GM21723 (cell line): ENCODE measurements around the gene EDN3.
"Not testable (repeated sequence)": the region's sequence is repeated elsewhere in the genome, so short reads cannot be mapped to it uniquely, and the experiment has no call there.

Source experiments
- ATAC-seq: cut with Tn5 transposase; IDR thresholded peaks from one replicate; pipeline ENCODE4 v1.9.1; 2021; ENCODE audit warnings: mild to moderate bottlenecking, moderate library complexity; ENCODE audit not compliant: unreplicated experiment

EDN3 gene

DNA sequence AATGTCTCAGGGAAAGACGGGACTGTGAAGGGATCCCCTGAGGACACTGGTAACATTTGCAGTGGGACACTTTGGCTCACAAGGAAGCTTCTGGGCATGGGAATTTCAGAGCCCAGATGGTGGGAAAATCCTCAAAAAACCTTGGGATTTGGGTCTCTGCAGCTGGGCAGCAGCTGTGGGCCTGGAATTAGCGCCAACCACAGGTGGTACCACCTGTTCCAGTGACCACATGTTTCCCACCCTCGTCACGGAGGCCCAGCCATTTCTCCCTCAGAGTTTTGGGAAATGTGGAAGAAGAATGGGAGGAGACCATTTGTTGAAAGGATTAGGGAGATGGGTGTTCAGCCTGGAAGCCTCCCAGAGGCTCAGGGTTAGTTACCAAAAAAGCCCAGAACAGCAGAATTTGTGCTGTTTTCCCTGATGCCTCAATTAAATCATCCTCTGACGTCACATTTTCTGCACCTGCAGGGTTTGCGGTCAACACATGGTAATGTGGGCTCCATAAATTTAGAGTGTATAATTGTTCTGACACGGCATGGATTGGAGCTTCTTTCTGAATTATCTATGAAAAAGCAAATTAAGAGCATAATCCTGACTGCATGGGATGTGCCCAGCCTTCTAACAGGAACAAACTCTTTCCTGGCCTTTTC is 34.4 kb downstream of the EDN3 start:
- ATAC-seq = no peak

GRCh38 chr20:59335377-59335776 is 35.0 kb downstream of the EDN3 start:
- no peak for ATAC-seq

- no peak for ATAC-seq
These were observed 36.1 kb downstream of the EDN3 start for GRCh38 chr20:59336540-59336939.

DNA sequence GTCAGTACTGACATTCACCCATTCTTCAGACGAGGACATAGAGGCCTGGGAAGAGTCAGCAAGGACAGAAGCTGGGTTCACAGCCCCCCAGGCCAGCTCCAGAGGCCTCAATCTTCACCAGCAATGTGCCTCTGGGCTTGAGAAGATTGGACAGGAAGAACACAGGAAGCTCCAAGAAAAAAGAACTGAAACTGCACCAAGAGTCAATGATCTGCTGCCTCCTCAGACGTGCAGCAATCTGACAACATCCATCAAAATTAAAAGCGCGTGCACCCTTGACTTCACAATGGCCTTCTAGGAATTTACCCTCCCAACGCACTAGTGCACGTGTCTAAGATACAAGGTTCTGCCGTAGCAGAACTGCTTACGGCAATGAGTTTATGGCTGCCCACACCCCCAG is 38.0 kb downstream of the EDN3 start:
- ATAC-seq = not testable (repeated sequence)

DNA sequence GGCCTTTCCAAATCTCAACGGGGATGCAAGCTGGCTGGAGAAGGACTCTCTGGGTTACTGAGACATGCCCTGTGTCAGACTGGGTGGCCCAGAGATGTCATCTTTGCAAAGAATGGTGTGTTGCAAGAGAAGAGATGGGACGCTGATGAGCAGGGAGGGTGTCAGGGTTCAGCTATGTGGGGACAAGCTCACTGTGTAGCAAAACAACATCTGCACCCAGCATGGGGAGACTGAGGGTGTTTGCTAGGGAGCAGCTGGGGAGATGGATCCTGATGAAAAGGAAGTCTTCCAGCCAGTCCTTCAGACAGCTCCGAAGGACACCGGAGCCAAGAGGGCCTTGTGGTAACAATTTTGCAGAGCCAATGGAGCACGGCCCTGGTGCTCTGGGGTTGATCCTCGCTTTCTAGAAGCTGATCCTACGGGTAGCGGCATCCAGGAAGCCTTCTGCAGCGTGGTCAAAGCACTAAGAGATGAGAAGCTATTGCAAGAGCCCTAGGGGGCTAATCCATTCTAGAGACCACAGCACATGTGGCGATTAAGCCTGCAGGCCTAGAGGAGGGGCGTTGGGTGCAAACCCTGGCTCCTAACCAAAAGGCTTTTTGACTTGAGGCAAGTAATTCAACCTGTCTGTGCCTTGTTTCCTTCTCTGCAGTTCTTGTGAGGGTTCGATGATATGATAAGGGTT is 39.9 kb downstream of the EDN3 start:
- ATAC-seq = no peak

DNA sequence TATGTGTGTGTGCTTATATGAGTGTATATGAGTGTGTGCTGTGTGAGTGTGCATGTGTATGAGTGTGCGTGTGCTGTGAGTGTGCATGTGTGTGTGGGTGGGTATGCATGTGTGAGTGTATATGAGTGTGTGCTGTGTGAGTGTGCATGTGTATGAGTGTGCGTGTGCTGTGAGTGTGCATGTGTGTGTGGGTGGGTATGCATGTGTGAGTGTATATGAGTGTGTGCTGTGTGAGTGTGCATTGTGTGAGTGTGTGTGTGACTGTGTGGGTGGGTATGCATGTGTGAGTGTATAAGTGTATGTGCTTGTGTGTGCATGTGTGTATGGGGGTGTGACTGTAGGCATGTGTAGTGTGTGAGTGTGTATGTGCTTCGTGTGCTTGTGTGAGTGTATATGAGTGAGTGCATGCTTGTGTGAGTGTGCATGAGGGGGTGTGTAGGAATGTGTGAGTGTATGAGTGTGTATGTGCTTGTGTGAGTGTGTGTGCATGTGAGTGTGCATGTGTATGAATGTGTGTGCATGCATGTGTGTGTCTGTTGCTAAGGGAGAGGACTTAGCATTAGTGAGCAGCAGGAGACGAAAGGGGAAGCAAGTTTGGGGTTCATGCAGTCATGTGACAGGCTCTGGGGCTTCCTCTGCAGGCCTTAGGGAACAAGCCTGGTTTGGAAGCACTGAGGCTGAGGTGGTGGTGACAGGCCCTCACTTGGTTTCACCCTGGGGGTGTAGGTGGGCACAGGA is 41.0 kb downstream of the EDN3 start:
- ATAC-seq = not testable (repeated sequence)

DNA sequence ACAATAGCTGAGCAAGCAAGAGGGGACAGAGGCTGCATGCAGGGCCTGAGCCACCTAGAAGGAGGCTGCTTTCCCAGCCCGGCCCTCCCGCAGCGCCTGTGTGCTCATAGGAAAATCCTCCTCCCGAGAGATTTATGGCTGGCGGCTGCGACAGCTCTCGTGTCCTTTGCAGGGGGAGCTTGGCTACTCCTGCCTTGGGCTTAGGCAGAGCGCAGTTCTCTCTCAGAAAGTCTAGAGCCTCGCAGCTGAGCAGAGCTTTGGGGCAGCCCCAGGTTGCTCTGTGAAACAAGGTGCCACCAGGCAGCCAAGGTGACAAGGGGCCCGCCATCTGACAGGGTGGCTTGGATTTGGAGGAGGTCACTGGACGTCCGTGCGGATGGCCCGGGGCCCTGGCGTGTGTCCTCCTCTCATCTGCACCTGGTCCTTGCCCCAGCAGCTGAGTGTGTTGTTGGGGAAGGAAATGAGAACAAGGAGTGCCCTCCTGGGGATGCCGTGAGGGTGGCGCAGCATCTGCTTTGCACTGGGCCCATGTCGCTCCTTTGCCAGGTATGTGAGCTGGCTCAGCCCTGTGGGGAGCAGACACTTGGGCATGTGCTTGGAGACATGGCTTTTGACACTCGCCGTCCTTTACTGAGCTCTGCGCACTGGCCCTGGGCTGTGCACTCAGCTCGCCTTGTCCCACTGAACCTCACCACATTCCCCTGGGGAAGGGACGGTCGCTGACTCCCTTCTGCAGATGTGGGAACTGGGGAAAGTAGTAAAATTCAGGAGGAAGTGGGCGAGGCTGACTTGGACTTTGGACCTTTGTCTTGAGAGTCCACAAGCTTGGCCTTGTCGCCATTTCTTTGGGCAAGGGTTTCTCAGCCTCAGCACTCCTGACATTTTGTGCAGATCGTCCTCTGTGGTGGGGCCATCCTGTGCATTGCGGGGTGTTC is 41.9 kb downstream of the EDN3 start:
- no peak for ATAC-seq

DNA sequence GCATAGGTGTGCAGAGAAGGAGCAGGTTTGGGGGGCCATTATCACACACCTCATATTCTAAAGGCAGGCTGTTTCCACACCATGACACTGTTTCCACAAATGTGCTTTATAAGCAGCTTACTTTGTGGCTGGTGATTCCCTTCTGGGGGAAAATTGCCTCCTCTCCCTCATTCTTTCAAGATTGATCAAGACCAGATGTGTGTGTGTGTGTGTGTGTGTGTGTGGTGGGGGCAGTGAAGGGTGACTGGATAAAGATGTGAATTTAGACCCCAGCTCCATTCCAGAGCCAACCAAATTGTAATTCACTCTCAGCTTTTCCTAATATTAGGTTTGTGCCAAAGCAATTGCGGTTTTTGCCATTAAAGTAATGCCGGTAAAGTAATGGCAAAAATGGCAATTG is 45.6 kb downstream of the EDN3 start:
- no peak for ATAC-seq

DNA sequence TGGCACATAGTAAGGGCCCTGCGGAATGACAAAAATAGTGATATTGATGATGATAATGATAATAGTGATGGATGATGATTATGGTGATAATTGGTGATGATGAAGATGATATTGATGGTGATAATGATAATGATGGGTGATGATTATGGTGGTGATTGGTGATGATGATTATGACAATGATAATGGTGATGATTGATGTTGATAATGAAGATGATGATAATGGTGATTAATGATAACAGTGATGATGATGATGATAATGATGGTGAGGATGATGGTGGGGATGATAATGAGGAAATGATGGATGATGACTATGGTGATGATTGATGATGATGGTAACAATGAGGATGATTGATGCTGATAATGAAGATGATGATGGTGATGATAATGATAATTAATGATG is 48.9 kb downstream of the EDN3 start:
- no peak for ATAC-seq

- ATAC-seq = no peak
These were observed 50.1 kb downstream of the EDN3 start for GRCh38 chr20:59350330-59351156.

DNA sequence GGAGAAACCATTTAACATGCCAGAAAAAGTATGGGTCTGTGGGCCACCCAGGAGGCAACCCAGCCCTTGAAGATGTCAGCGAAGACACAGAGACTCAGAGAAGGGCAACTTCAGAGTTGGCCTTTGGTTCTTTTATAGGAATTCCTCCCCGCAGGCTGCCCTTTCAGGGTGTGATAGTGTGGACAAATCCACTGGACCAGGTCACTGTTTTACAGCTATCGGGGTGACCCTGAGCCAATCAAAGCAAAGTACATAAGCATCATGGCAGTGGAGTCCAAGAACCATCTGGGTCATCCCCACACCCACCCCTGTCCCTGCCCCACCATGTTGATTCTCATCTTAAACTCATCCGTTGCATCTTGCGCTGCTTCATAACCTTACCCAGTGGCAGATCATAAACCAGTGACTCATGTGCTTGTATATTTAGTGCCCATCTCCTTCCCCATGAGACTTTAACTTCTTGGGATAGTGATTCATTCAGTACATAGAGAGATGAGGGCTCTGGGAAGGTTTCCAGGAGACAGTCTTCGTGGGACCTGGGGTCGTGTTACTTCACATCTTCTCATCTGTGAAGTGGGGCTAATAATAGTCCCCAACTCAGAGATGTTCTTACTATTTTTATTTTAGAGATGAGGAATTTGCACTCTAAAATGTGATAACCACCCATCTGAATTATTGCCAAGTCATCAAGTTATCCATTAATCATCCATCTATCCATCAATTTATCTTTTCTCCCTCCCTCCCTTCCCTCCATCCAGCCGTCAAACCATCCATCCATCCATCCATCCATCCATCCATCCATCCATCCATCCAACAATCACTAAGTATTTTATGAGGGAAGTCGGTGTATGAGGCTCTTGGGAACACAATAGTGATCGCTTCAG is 51.0 kb downstream of the EDN3 start:
- ATAC-seq = no peak

- no peak for ATAC-seq
These were observed 52.1 kb downstream of the EDN3 start for GRCh38 chr20:59352541-59352940.

DNA sequence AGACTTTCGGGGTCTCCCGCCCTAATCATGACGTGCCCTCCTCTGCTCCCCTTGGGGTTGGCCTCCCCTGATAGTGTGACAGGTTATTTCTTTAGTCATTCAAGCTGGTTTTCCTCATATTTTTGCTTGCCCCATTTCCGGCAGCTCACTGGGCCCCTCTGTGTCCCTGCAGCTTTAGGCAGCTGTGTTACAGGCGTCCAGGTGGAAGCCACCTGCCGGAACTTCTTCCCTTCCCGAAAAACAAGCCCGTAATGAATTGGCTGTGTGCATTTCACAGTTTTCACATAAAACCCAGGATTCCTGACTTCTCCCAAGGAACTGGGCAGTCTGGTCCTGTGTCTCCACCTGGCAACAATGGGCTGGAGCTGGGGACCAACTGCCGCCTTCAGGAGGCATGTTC is 52.6 kb downstream of the EDN3 start:
- ATAC-seq = no peak

DNA sequence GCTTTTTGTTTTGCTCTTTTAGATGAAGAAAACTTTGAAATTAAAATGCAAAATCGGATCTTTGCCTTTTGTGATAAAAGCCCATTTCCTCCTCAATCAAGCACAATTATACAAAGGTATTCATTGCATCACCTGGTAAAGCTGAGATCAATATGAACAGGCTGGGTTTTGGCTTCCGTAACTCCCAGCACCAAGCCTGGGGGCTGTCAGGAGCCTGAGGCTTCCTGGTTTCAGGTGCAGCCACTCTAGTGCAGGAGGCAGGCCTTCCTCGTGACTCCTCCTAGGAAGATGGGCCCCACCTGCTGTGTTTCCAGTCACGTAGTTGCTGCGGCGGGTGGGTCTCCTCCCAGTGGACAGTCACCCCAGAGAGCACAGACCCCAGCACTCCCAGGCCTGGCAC is 54.0 kb downstream of the EDN3 start:
- no peak for ATAC-seq

DNA sequence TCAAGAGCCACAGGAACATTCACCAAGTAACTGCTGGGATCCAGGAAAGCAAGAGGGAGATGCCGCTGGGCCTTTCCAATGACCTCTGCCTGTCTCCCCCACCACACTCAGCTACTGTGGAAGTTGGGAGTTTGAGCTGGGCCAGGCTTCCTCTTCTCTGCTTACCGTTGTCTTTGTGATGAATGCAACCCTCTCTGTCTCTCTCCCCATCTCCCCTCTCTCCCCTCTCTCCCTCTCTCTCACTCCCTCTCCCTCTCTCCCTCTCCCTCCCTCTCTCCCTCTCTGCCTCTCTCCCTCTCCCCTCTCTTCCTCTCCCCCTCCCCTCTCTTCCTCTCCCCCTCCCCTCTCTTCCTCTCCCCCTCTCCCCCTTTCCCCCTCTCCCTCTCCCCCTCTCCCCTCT is 54.8 kb downstream of the EDN3 start:
- no peak for ATAC-seq

GRCh38 chr20:59356662-59357165 is 56.3 kb downstream of the EDN3 start:
- no peak for ATAC-seq

GRCh38 chr20:59358793-59359192 is 58.4 kb downstream of the EDN3 start:
- ATAC-seq = not testable (repeated sequence)

DNA sequence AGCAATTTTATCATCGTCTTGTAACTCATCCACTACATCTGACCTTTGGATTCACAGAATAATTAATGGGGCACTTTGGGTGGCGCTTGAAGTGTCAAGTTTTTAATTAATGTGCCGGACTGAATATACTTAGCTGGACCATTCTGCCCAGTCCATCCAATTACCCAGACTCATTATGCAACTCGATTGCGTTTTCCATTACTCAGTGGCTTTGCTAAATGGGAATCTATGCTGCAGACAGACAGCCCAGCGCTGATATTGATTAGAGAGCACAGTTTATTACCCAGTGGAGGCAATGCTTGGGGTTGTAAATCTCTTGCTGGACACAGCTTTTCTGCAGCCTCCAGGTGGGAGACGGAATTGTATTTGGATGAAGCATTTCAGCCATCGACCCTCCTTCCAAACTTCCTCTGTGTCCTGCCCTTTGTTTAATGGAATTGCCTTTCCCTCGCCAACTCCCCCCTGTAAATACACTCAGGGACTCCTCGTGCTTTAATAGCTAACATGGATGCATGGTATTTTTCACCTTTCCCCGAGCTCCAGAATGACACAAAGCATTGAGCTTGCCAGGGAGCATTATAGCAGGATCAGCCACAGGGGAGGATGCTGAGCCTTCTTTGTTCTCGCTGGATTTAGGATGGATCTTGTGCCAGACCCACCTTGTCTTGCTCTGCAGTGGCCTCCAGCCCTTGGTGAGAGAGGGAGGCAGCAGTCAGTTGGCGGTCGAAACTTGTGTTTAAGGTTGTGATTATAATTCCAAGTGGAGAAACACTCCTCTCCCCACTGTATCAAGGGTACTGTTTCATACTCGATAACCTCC is 59.7 kb downstream of the EDN3 start:
- no peak for ATAC-seq
